Left ventricle myocardium inferior (tissue), 1 donor: ENCODE measurements around the gene ACACB. TPM values are rescaled to one million over a fixed set of nuclear protein-coding genes. Genes with fewer than 3 reads are reported as not detected.

Source experiments
- DNase-seq: peaks from one replicate; pipeline ENCODE4 v3.0.0-alpha.2; 2020
- H3K27ac ChIP-seq: fragments of 200-600 bp; replicated peaks from 2 replicates; pipeline ENCODE4 v1.8.0; 2021
- H3K27me3 ChIP-seq: fragments of 200-600 bp; 2 replicates; pipeline ENCODE4 v1.8.0; 2021; ENCODE audit warnings: low read depth
- H3K36me3 ChIP-seq: fragments of 200-600 bp; 2 replicates; pipeline ENCODE4 v1.8.0; 2021
- H3K4me1 ChIP-seq: fragments of 200-600 bp; 2 replicates; pipeline ENCODE4 v1.8.0; 2021
- H3K4me3 ChIP-seq: fragments of 200-600 bp; 2 replicates; pipeline ENCODE4 v1.8.0; 2021; ENCODE audit warnings: mild to moderate bottlenecking, moderate library complexity
- H3K9me3 ChIP-seq: fragments of 200-600 bp; replicated peaks from 2 replicates; pipeline ENCODE4 v1.8.0; 2021
- CTCF ChIP-seq: fragments of 200-600 bp; IDR thresholded peaks from 2 replicates; pipeline ENCODE4 v1.8.0; 2021; ENCODE audit warnings: antibody characterized with exemption, mild to moderate bottlenecking, borderline replicate concordance
- intact Hi-C: fragments of 100-400 bp; cut with micrococcal nuclease; formaldehyde crosslinking; loops from one replicate; pipeline ENCODE4 v1.11.0; 2022
- total RNA-seq: library from RNA; stranded (reverse); fragmentation: NEBNext Ultra II Directional; extraction: Animal tissue kit (Norgen Biotek cat#: 25700); gene quantifications from one replicate; pipeline ENCODE4 v1.2.1, GENCODE V29; 2021
- donor health status: DM: no; HTN: yes; CAD: no; lungs with severe emphysema.

Gene ACACB
- total RNA-seq, 1 donor from 2014 or later = 123 TPM

- Histone ChIP-seq H3K9me3 (peaks cover 8% of the 10 kb centered on the region), H3K4me1 (peaks cover 6% of the 10 kb centered on the region), H3K4me3 (no peak overlapping the region), H3K36me3 (peaks cover 100% of the 10 kb centered on the region), H3K27ac (no peak overlapping the region), H3K27me3 (no peaks in the 10 kb centered on the region)
- intact Hi-C loops = no loop called here
- no peak for DNase-seq
- no peak for TF ChIP-seq CTCF
Measured at GRCh38 chr12:109259545-109259895, 143.1 kb downstream of the ACACB start.

GRCh38 chr12:109261087-109261486, 144.7 kb downstream of the ACACB start:
- no peak for TF ChIP-seq CTCF
- intact Hi-C loops = loop anchor here (5.0 kb wide), 1 partner anchor 126 kb away; no protein-coding TSS in a partner anchor
- Histone ChIP-seq H3K4me1 (peaks cover 13% of the 10 kb centered on the region), H3K27me3 (no peaks in the 10 kb centered on the region), H3K4me3 (no peak overlapping the region), H3K36me3 (peaks cover 100% of the 10 kb centered on the region), H3K27ac (no peak overlapping the region), H3K9me3 (peaks cover 8% of the 10 kb centered on the region)
- DNase-seq = no peak

GRCh38 chr12:109261939-109262338, 145.6 kb downstream of the ACACB start:
- Histone ChIP-seq H3K4me1 (peaks cover 13% of the 10 kb centered on the region), H3K27me3 (no peaks in the 10 kb centered on the region), H3K27ac (no peak overlapping the region), H3K36me3 (peaks cover 100% of the 10 kb centered on the region), H3K9me3 (peaks cover 8% of the 10 kb centered on the region), H3K4me3 (no peak overlapping the region)
- DNase-seq = no peak
- no peak for TF ChIP-seq CTCF
- intact Hi-C loops = loop anchor here (5.0 kb wide), 1 partner anchor 125 kb away; no protein-coding TSS in a partner anchor

- no peak for DNase-seq
- Histone ChIP-seq H3K27me3 (no peaks in the 10 kb centered on the region), H3K27ac (no peak overlapping the region), H3K4me3 (no peak overlapping the region), H3K36me3 (peaks cover 100% of the 10 kb centered on the region), H3K9me3 (peaks cover 8% of the 10 kb centered on the region), H3K4me1 (peaks cover 13% of the 10 kb centered on the region)
- no peak for TF ChIP-seq CTCF
- intact Hi-C loops = loop anchor here (5.0 kb wide), 1 partner anchor 124 kb away; no protein-coding TSS in a partner anchor
Measured at GRCh38 chr12:109263439-109263838, 147.1 kb downstream of the ACACB start.

- H3K4me1 ChIP-seq = peaks cover 13% of the 10 kb centered on the region
- TF ChIP-seq CTCF = peak; percentile 81
- peak; percentile 70 for DNase-seq
- peak overlapping the region; percentile 65 for H3K27ac ChIP-seq
- no peaks in the 10 kb centered on the region for H3K27me3 ChIP-seq
- H3K9me3 ChIP-seq = peaks cover 8% of the 10 kb centered on the region
- peaks cover 96% of the 10 kb centered on the region for H3K36me3 ChIP-seq
- peak overlapping the region; percentile 20 for H3K4me3 ChIP-seq
- intact Hi-C loops = loop anchor here (5.0 kb wide), 1 partner anchor 123 kb away; no protein-coding TSS in a partner anchor
Measured at GRCh38 chr12:109264095-109264942, 147.9 kb downstream of the ACACB start.
